ENCODE results near the gene ADAMTS3. TPM values are rescaled to one million over a fixed set of nuclear protein-coding genes. Genes with fewer than 3 reads are reported as not detected.

Gene ADAMTS3
- total and polyA plus RNA-seq, 9 of the 15 experiments (the other 6 are each of a cell fraction or from before 2014, with no cell fraction given) = 4.0 to 18.0 (median 12.1) TPM

DNA sequence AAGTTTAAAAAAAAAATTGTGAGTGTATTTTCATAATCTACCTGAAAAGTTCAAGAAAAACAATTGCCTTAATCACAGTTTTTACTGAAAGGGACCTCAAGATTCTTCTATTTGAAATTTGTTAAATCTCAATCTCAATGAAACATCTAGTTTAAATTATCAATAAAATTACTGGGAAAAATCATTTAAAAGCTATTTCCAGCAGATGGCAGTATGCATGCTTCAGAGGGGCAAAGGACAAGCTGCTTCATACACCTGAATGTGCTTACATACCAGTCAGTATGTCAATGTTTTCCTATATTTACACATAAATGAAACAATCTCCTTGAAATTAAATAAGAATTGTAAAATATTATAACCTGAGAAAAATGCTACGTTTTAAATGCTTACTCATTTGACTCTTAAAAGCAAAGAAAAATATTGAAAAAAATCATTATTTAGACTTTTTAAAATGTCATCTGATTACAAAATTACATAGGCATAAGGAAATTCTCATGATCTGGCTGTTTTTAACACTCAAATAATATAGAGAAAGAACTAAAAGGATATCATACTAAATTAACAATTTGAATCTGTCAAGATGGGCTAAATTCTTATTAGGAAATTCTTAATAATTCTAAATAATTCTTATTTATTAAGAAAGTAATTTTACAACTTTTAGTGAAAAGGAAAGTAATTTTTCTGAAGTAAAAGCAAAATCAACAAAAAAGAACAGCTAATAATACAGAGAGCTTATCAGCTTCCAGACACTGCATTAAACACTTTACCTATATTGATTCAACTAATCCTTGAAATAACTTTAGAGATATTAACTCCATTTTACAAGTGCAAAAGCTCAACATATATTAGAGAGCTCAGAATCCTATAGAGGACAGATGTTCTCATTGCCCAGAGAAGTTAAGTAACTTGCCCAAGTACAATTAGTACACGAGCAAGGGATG is 242.1 kb downstream of the ADAMTS3 start (continued):
- TF ChIP-seq, protein P1, sequence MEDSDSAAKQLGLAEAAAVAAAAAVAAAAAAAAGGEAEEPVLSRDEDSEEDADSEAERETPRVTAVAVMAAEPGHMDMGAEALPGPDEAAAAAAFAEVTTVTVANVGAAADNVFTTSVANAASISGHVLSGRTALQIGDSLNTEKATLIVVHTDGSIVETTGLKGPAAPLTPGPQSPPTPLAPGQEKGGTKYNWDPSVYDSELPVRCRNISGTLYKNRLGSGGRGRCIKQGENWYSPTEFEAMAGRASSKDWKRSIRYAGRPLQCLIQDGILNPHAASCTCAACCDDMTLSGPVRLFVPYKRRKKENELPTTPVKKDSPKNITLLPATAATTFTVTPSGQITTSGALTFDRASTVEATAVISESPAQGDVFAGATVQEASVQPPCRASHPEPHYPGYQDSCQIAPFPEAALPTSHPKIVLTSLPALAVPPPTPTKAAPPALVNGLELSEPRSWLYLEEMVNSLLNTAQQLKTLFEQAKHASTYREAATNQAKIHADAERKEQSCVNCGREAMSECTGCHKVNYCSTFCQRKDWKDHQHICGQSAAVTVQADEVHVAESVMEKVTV (CRISPR knock-in tag; IDR thresholded peaks at IDR 0.05) = peak; percentile 60

DNA sequence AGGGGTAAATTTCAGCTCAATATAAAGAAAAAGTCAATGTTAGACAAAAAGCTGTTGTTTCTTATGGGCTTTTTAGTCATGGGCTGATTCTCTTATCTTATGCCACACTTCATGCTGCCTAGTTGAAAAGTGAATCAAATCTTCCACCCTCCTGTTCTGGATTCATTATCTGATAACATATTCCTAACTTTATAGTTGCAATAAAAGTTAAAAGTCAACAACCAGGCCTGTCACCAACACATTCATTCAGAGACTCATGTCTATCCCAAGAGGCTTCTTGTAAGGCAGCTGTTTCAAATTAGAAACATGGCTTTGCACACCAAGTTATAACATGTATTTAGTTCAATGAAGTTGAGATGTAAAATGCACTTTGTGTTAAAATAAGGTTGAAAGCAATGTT is 243.8 kb downstream of the ADAMTS3 start:
- no peak overlapping the region for H3K27ac ChIP-seq (ENCODE audit: extremely low read depth, low read depth, low read length)
- FAIRE-seq (no peak), ATAC-seq (no peak), DNase-seq (ENCODE audit: extremely low read depth in 1 of 4, low spot score in 3 of 4) (no peak)
- no peaks in the 10 kb centered on the region for H4K20me1 ChIP-seq (replicated peaks; ENCODE audit: control insufficient read depth, insufficient read depth, low read length)
- H2AFZ ChIP-seq (ENCODE audit: low read depth, low read length) = no peak overlapping the region
- no peaks in the 10 kb centered on the region for H3K9me1 ChIP-seq (ENCODE audit: control insufficient read depth, insufficient read depth, low read length)
- no TSS peak for BruUV-seq (replicated peaks)
- in situ Hi-C loops (cut with MboI) (no loop called here), intact Hi-C loops (cut with micrococcal nuclease) (loop anchor here (5.0 to 10.0 kb wide), 4 partner anchors 142 to 930 kb away; partner anchors contain the start of gene ANKRD17)
- no peaks in the 10 kb centered on the region; a peak in 2 of 5 replicates for H3K4me1 ChIP-seq (replicated peaks in 1 of 2; ENCODE audit: control insufficient read depth in 2 of 2, insufficient read depth in 2 of 2, low read length in 2 of 2)
- H3K79me2 ChIP-seq (ENCODE audit: control insufficient read depth, insufficient read depth, low read length) = no peaks in the 10 kb centered on the region
- no peak overlapping the region for H3K4me2 ChIP-seq (ENCODE audit: insufficient read depth, low read length)
- H3K9me3 ChIP-seq (replicated peaks; ENCODE audit: control insufficient read depth, insufficient read depth, low read depth, low read length) = no peaks in the 10 kb centered on the region
- CTCF ChIA-PET (ENCODE audit: low intra/inter-chr PET ratio) = interaction anchor here (1.9 to 2.9 kb wide), 2 partner anchors 144 to 584 kb away, joined by 7 to 16 read pairs; no protein-coding TSS in a partner anchor
- H3K4me3 ChIP-seq = no peak overlapping the region
- H3K36me3 ChIP-seq (ENCODE audit: control insufficient read depth, insufficient read depth, low read length) = peaks cover 7% of the 10 kb centered on the region; the same call in 1 of the 3 replicates
- no peaks in the 10 kb centered on the region for H3K27me3 ChIP-seq (ENCODE audit: control insufficient read depth in 2 of 2, insufficient read depth in 2 of 2, low read length in 2 of 2)
- H3K9ac ChIP-seq (ENCODE audit: insufficient read depth in 1 of 2, low read depth in 2 of 2, low read length in 2 of 2) = no peak overlapping the region
- POLR2A ChIA-PET = no interaction called here
- TF ChIP-seq CREBBP (IDR thresholded peaks at IDR 0.05; ENCODE audit: low read depth, low read length) = no peak
- no peak for TF ChIP-seq ZNF133 (CRISPR knock-in tag; IDR thresholded peaks at IDR 0.05)
- TF ChIP-seq NFE2L1 (tag; IDR thresholded peaks at IDR 0.05; ENCODE audit: borderline replicate concordance, low read depth) = no peak
- no peak for TF ChIP-seq FOXM1 (IDR thresholded peaks at IDR 0.05; ENCODE audit: low read depth)
- TF ChIP-seq FOXM1 (CRISPR knock-in tag; IDR thresholded peaks at IDR 0.05; ENCODE audit: low read depth) = no peak
- TF ChIP-seq ARID2 (IDR thresholded peaks at IDR 0.05) = no peak
- TF ChIP-seq RBM22 (IDR thresholded peaks at IDR 0.05; ENCODE audit: low read depth, low read length, poor library complexity, severe bottlenecking) = no peak
- TF ChIP-seq, protein P2, sequence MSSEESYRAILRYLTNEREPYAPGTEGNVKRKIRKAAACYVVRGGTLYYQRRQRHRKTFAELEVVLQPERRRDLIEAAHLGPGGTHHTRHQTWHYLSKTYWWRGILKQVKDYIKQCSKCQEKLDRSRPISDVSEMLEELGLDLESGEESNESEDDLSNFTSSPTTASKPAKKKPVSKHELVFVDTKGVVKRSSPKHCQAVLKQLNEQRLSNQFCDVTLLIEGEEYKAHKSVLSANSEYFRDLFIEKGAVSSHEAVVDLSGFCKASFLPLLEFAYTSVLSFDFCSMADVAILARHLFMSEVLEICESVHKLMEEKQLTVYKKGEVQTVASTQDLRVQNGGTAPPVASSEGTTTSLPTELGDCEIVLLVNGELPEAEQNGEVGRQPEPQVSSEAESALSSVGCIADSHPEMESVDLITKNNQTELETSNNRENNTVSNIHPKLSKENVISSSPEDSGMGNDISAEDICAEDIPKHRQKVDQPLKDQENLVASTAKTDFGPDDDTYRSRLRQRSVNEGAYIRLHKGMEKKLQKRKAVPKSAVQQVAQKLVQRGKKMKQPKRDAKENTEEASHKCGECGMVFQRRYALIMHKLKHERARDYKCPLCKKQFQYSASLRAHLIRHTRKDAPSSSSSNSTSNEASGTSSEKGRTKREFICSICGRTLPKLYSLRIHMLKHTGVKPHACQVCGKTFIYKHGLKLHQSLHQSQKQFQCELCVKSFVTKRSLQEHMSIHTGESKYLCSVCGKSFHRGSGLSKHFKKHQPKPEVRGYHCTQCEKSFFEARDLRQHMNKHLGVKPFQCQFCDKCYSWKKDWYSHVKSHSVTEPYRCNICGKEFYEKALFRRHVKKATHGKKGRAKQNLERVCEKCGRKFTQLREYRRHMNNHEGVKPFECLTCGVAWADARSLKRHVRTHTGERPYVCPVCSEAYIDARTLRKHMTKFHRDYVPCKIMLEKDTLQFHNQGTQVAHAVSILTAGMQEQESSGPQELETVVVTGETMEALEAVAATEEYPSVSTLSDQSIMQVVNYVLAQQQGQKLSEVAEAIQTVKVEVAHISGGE (CRISPR knock-in tag; IDR thresholded peaks at IDR 0.05) = no peak
- no peak for TF ChIP-seq ZNF146 (CRISPR knock-in tag; IDR thresholded peaks at IDR 0.05; ENCODE audit: unreplicated experiment)
- TF ChIP-seq EP300 (IDR thresholded peaks at IDR 0.05; ENCODE audit: low read length) = no peak
- TF ChIP-seq ZNF197 (CRISPR knock-in tag; IDR thresholded peaks at IDR 0.05; ENCODE audit: low read depth) = no peak
- TF ChIP-seq ZNF263 (CRISPR knock-in tag; IDR thresholded peaks at IDR 0.05; ENCODE audit: borderline replicate concordance) = no peak
- no peak for TF ChIP-seq ZKSCAN3 (CRISPR knock-in tag; IDR thresholded peaks at IDR 0.05)

Data from K562 (cell line).